ENCODE results near the gene CAMLG.

DNA sequence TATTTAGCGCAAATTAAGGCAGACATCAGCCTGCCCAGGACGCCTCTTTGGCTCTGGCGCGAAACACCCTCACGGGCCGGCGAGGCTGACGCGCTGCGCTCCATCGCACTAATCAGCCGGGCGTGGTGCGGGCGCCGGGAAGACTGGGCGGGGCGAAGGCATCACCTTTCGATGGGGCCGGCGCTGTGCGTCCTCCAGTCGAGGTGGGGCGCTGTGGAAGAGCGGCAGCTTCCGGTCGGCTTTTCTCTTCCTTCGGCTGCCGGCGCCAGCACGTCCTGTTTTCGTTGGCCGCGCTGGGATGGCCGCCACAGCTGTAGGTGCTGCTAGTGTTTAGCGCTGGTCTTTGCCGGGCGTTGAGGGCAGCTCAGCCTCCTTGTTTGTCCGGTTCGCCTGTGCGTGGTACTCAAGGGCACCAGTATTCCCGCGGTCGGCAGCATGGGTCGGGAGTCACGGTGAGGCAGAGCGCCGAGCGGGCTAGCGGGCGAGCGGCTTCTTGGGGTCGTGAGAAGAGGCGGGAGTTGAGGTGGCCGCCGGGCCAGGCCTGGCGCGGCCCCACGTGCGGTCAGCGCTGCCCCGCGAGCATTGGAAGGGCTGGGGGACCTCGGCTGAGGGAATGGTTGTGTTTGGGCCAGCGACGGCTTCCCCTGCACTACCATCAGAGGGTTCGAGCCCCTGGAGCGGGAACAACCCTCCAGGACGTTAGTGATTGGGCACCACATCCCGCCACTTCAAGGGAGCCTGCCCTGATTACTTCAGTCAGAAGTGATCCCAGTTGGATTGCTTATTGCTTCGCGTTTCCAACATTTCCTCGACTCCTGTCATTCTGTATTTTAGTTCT lies 20.4 kb downstream of the CAMLG start, which contains the start of gene DDX46:
- TF ChIP-seq, protein P1, sequence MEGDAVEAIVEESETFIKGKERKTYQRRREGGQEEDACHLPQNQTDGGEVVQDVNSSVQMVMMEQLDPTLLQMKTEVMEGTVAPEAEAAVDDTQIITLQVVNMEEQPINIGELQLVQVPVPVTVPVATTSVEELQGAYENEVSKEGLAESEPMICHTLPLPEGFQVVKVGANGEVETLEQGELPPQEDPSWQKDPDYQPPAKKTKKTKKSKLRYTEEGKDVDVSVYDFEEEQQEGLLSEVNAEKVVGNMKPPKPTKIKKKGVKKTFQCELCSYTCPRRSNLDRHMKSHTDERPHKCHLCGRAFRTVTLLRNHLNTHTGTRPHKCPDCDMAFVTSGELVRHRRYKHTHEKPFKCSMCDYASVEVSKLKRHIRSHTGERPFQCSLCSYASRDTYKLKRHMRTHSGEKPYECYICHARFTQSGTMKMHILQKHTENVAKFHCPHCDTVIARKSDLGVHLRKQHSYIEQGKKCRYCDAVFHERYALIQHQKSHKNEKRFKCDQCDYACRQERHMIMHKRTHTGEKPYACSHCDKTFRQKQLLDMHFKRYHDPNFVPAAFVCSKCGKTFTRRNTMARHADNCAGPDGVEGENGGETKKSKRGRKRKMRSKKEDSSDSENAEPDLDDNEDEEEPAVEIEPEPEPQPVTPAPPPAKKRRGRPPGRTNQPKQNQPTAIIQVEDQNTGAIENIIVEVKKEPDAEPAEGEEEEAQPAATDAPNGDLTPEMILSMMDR (IDR thresholded peaks at IDR 0.05; ENCODE audit: low read depth, low read length): peak; percentile 55
- no peak for TF ChIP-seq EZH2phosphoT487 (IDR thresholded peaks at IDR 0.05; ENCODE audit: low read depth)
